K562 (cell line): ENCODE results near the gene NLRP12. TPM values are rescaled to one million over a fixed set of nuclear protein-coding genes. Genes with fewer than 3 reads are reported as not detected.

ENCODE experiments used
- ATAC-seq: fragments of 200-7000 bp; cut with Tn5 transposase; 3 replicates; pipeline ENCODE4 v1.9.1; 2020; ENCODE audit warnings: moderate library complexity
- BruUV-seq: library from RNA; stranded (reverse); fragments of 400-500 nt; replicated peaks from 2 replicates; lab custom pipeline; 2021; lab: Mats Ljungman, UMichigan
- CTCF ChIA-PET: fragments of 300-600 bp; formaldehyde crosslinking; extraction: SDS; loops from one replicate; lab custom pipeline; 2021; ENCODE audit warnings: low intra/inter-chr PET ratio; lab: Yijun Ruan, JAX
- POLR2A ChIA-PET: fragments of 300-600, 350-650 bp; sonication (Branson Sonifier 250); formaldehyde crosslinking; extraction: SDS; loops from one replicate; lab custom pipeline; 2021; ENCODE audit warnings: antibody characterized with exemption, inconsistent platforms; lab: Yijun Ruan, JAX
- DNase-seq, 4 experiments: peaks; one replicate each; pipeline versions ENCODE4 v3.0.0 to v3.0.0-alpha.2; 2011 to 2018; ENCODE audit warnings: low spot score in 3 of 4, mixed read lengths in 3 of 4; ENCODE audit errors: extremely low read depth in 1 of 4
- FAIRE-seq: peaks from 2 replicates; lab custom pipeline; 2011; peaks lifted over from hg19 to GRCh38; lab: Jason Lieb, UNC
- H2AFZ ChIP-seq: 2 replicates; pipeline ENCODE4 v1.6.0; 2011; ENCODE audit warnings: low read depth, low read length, control low read depth, inconsistent platforms
- H3K27ac ChIP-seq: fragments of 200-600 bp; 3 replicates; pipeline ENCODE4 v1.8.0; 2011; ENCODE audit warnings: low read depth, mild to moderate bottlenecking, control low read depth, inconsistent platforms, low read length, moderate library complexity, mixed read lengths; ENCODE audit errors: extremely low read depth
- H3K27me3 ChIP-seq, 2 experiments: fragments of 300-600 bp in 1 of 2; 2 replicates in 1 of 2; 3 replicates in 1 of 2; pipeline versions ENCODE4 v1.6.0 to v1.8.0; 2011; ENCODE audit warnings: inconsistent platforms in 2 of 2, low read length in 2 of 2, mild to moderate bottlenecking in 1 of 2, mixed read lengths in 1 of 2, moderate library complexity in 1 of 2; ENCODE audit not compliant: control insufficient read depth in 2 of 2, insufficient read depth in 2 of 2
- H3K36me3 ChIP-seq: fragments of 300-600 bp; 3 replicates; pipeline ENCODE4 v1.8.0; 2011; ENCODE audit warnings: mild to moderate bottlenecking, low read length, inconsistent platforms; ENCODE audit not compliant: control insufficient read depth, insufficient read depth
- H3K4me1 ChIP-seq, 2 experiments: fragments of 200-600 bp in 1 of 2; replicated peaks in 1 of 2; 2 replicates in 1 of 2; 3 replicates in 1 of 2; pipeline versions ENCODE4 v1.5.1 to v1.8.0; 2011; ENCODE audit warnings: inconsistent platforms in 2 of 2, low read length in 2 of 2, mild to moderate bottlenecking in 1 of 2, mixed read lengths in 1 of 2, moderate library complexity in 1 of 2; ENCODE audit not compliant: control insufficient read depth in 2 of 2, insufficient read depth in 2 of 2
- H3K4me2 ChIP-seq: 2 replicates; pipeline ENCODE4 v1.6.1; 2011; ENCODE audit warnings: low read length, control low read depth, inconsistent platforms, mixed read lengths; ENCODE audit not compliant: insufficient read depth
- H3K4me3 ChIP-seq: fragments of 200-600 bp; sonication (generic), shearing (Covaris generic); 2 replicates; pipeline ENCODE4 v1.5.1; 2016; ENCODE audit warnings: control low read depth, inconsistent platforms
- H3K79me2 ChIP-seq: fragments of 200-600 bp; 3 replicates; pipeline ENCODE4 v1.8.0; 2011; ENCODE audit warnings: low read length, inconsistent platforms; ENCODE audit not compliant: control insufficient read depth, insufficient read depth
- H3K9ac ChIP-seq, 2 experiments: 2 replicates each; pipeline versions ENCODE4 v1.6.0 to v1.6.1; 2011; ENCODE audit warnings: low read depth in 2 of 2, low read length in 2 of 2, control low read depth in 1 of 2, inconsistent platforms in 1 of 2, mild to moderate bottlenecking in 1 of 2, mixed read lengths in 1 of 2; ENCODE audit not compliant: insufficient read depth in 1 of 2
- H3K9me1 ChIP-seq: one replicate; pipeline ENCODE4 v1.6.0; 2011; ENCODE audit warnings: inconsistent platforms, mild to moderate bottlenecking, low read length, moderate library complexity; ENCODE audit not compliant: control insufficient read depth, insufficient read depth
- H3K9me3 ChIP-seq: replicated peaks from 2 replicates; pipeline ENCODE4 v1.5.1; 2011; ENCODE audit warnings: low read depth, low read length, inconsistent platforms; ENCODE audit not compliant: control insufficient read depth, insufficient read depth
- H4K20me1 ChIP-seq: replicated peaks from 2 replicates; pipeline ENCODE4 v1.6.1; 2011; ENCODE audit warnings: low read length, inconsistent platforms, mixed read lengths; ENCODE audit not compliant: control insufficient read depth, insufficient read depth
- ATF7 ChIP-seq: fragments of 450-650 bp; IDR thresholded peaks from 2 replicates; pipeline ENCODE4 v1.7.1; 2014; ENCODE audit warnings: mild to moderate bottlenecking, moderate library complexity
- FOXO4 ChIP-seq: fragments of 450-650 bp; formaldehyde crosslinking; IDR thresholded peaks from 2 replicates; pipeline ENCODE4 v1.4.0; 2020; ENCODE audit warnings: mild to moderate bottlenecking, moderate library complexity
- GTF3C2 ChIP-seq: IDR thresholded peaks from 3 replicates; pipeline ENCODE4 v1.6.1; 2011; ENCODE audit warnings: borderline replicate concordance, mild to moderate bottlenecking, moderate library complexity; ENCODE audit not compliant: insufficient read length; ENCODE audit errors: extremely low read depth
- HNRNPH1 ChIP-seq: fragments of 200-400 bp; formaldehyde crosslinking; optimal IDR thresholded peaks from 2 replicates; pipeline ENCODE3; 2017; ENCODE audit warnings: low read depth, mild to moderate bottlenecking, low read length, moderate library complexity
- MBD1 ChIP-seq: fragments of 250-450 bp; sonication (Bioruptor Pico); IDR thresholded peaks from 2 replicates; pipeline ENCODE4 v1.8.0; 2022; ENCODE audit warnings: inconsistent platforms
- NRF1 ChIP-seq, 2 experiments: fragments of 450-650 bp; IDR thresholded peaks in 1 of 2; conservative IDR thresholded peaks in 1 of 2; 2 replicates each; pipeline ENCODE4 v1.6.1; 2014; ENCODE audit warnings: mild to moderate bottlenecking in 2 of 2
- SAFB2 ChIP-seq: fragments of 200-400 bp; formaldehyde crosslinking; IDR thresholded peaks from 2 replicates; pipeline ENCODE4 v1.6.1; 2018; ENCODE audit warnings: borderline replicate concordance, low read length, low read depth, moderate library complexity; ENCODE audit not compliant: severe bottlenecking
- SNAPC5 ChIP-seq: fragments of 250-450 bp; sonication (Bioruptor Pico); IDR thresholded peaks from 2 replicates; pipeline ENCODE4 v1.8.0; 2021; ENCODE audit warnings: moderate library complexity, mild to moderate bottlenecking, inconsistent platforms
- TSHZ1 ChIP-seq: fragments of 250-450 bp; sonication (Bioruptor Pico); IDR thresholded peaks from 2 replicates; pipeline ENCODE4 v1.4.0; 2020; ENCODE audit warnings: mild to moderate bottlenecking, moderate library complexity
- XRCC4 ChIP-seq: IDR thresholded peaks from one replicate; pipeline ENCODE4 v1.6.1; 2011; ENCODE audit not compliant: insufficient read depth, insufficient read length; ENCODE audit errors: extremely low read depth
- ZNF232 ChIP-seq: sonication (generic); formaldehyde crosslinking; IDR thresholded peaks from 2 replicates; pipeline ENCODE4 v1.8.0; 2022; ENCODE audit warnings: mild to moderate bottlenecking, missing genetic modification reagents
- WGBS: fragments of 100-300 bp; shearing (Covaris generic); methylation state at CpG from one replicate; pipeline ENCODE4 v1.1.6; 2016; ENCODE audit warnings: low coverage, mixed read lengths; ENCODE audit not compliant: insufficient coverage; ENCODE audit errors: missing lambda C conversion rate; 5-methylcytosine and 5-hydroxymethylcytosine counted together
- in situ Hi-C: fragments of 300-500 bp; cut with MboI; formaldehyde crosslinking; loops from 4 replicates; pipeline ENCODE4 v1.15.0; 2018; ENCODE audit warnings: inconsistent platforms, mixed read lengths
- intact Hi-C: fragments of 100-400 bp; cut with micrococcal nuclease; formaldehyde crosslinking; loops from 2 replicates; pipeline ENCODE4 v1.14.2; 2022
- polyA plus RNA-seq, 8 experiments: library from polyadenylated mRNA; depleted of rRNA in 4 of 8; stranded (reverse) in 5 of 8; unstranded in 3 of 8; fragments of >200 nt; fragmentation: Nextera tagmentation in 2 of 8; fragmentation: Illumina TruSeq in 1 of 8; extraction: Ambion mirVana in 2 of 8; extraction: Trizol in 1 of 8; gene quantifications; 2 replicates each; pipeline versions ENCODE4 v1.2.1 to v1.2.3, GENCODE V29; 2011 to 2014; ENCODE audit warnings: inconsistent platforms in 1 of 8, missing spikeins in 1 of 8
- total RNA-seq, 7 experiments: library from RNA; depleted of rRNA in 6 of 7; stranded (reverse); fragments of >200 nt in 6 of 7; fragmentation: Illumina TruSeq in 2 of 7; extraction: Trizol in 2 of 7; gene quantifications; 2 replicates each; pipeline versions ENCODE4 v1.2.1 to v1.2.3, GENCODE V29; 2011 to 2021; ENCODE audit warnings: low replicate concordance in 1 of 7

Gene NLRP12
- total and polyA plus RNA-seq, 9 of the 15 experiments (the other 6 are each of a cell fraction or from before 2014, with no cell fraction given): not detected

GRCh38 chr19:53813996-53814395 is 10.1 kb downstream of the NLRP12 start:
- WGBS: 0% methylated on average over 4 of the region's 4 CpGs
- no peak for ATAC-seq
- Histone ChIP-seq H3K9me3 (no peaks in the 10 kb centered on the region), H2AFZ (no peak overlapping the region), H3K4me3 (no peak overlapping the region), H4K20me1 (no peaks in the 10 kb centered on the region), H3K4me1 (no peaks in the 10 kb centered on the region), H3K27me3 (peaks cover 0 to 37% of the 10 kb centered on the region in 2 experiments; a peak in 3 of 5 replicates), H3K79me2 (no peaks in the 10 kb centered on the region), H3K36me3 (no peaks in the 10 kb centered on the region), H3K9me1 (no peaks in the 10 kb centered on the region), H3K9ac (no peak overlapping the region), H3K4me2 (no peak overlapping the region), H3K27ac (no peak overlapping the region)
- BruUV-seq: no TSS peak
- POLR2A ChIA-PET: no interaction called here
- in situ Hi-C loops (no loop called here), intact Hi-C loops (no loop called here)
- CTCF ChIA-PET: no interaction called here
- no peak for DNase-seq
- no peak for FAIRE-seq
- TF ChIP-seq MBD1 (CRISPR knock-in tag) (no peak), SNAPC5 (CRISPR knock-in tag) (no peak), NRF1 (conservative IDR thresholded peaks at IDR 0.05 in 1 of 2, IDR thresholded peaks at IDR 0.05 in 1 of 2) (no peak), HNRNPH1 (no peak), ZNF232 (no peak), SAFB2 (no peak), GTF3C2 (no peak), XRCC4 (no peak), TSHZ1 (CRISPR knock-in tag) (no peak), ATF7 (no peak), FOXO4 (CRISPR knock-in tag) (no peak)
